ENCODE data around the gene AJUBA. TPM values are rescaled to one million over a fixed set of nuclear protein-coding genes. Genes with fewer than 3 reads are reported as not detected.
A peak's percentile ranks its signal among the peaks of the same experiment; 100 is the strongest.
"Not testable (repeated sequence)": the region's sequence is repeated elsewhere in the genome, so short reads cannot be mapped to it uniquely, and the experiment has no call there.

Gene AJUBA
- total RNA-seq, 1 experiment from 2014 or later, result 28.8 TPM

GRCh38 chr14:22966783-22967269 lies 15.5 kb downstream of the AJUBA start:
- no peak overlapping the region; the same call in 1 of the 2 replicates for H3K27ac Mint-ChIP-seq
- no peak for ATAC-seq

GRCh38 chr14:22965916-22966782 lies 16.2 kb downstream of the AJUBA start:
- POLR2A ChIA-PET, result interaction anchor here (0.6 to 2.2 kb wide), 3 partner anchors 9 to 1277 kb away, joined by 3 to 10 read pairs (median 3); partner anchors contain the start of genes HAUS4 and TINF2
- CTCF ChIA-PET, result interaction anchor here (0.9 to 2.3 kb wide), 3 partner anchors 20 to 86 kb away, joined by 3 to 11 read pairs (median 6); no protein-coding TSS in a partner anchor
- DNase-seq (ENCODE audit: low spot score); H3K36me3 Mint-ChIP-seq; H3K27ac Mint-ChIP-seq; ATAC-seq; H3K4me1 Mint-ChIP-seq; H3K9me3 Mint-ChIP-seq; H3K4me3 Mint-ChIP-seq; H3K27me3 Mint-ChIP-seq (ENCODE audit: low read depth): not testable (repeated sequence)
- peak; percentile 60 for TF ChIP-seq GABPB1 (CRISPR knock-in tag; IDR thresholded peaks at IDR 0.05)

More at GRCh38 chr14:22966783-22967269, 15.5 kb downstream of the AJUBA start:
- Mint-ChIP-seq H3K4me3 (no peak overlapping the region), H3K27me3 (ENCODE audit: low read depth) (no peaks in the 10 kb centered on the region), H3K36me3 (peaks cover 15% of the 10 kb centered on the region), H3K4me1 (no peaks in the 10 kb centered on the region), H3K9me3 (peaks cover under 1% of the 10 kb centered on the region; the same call in 1 of the 2 replicates)
- POLR2A ChIA-PET, result interaction anchor here (2.2 kb wide), 1 partner anchor 10 kb away, joined by 10 read pairs; the partner anchor contains the start of gene HAUS4
- CTCF ChIA-PET, result interaction anchor here (0.9 to 2.9 kb wide), 5 partner anchors 20 to 130 kb away, joined by 3 to 11 read pairs (median 6); no protein-coding TSS in a partner anchor
- no peak for TF ChIP-seq CREM (CRISPR knock-in tag; IDR thresholded peaks at IDR 0.05)
- 0 out of 2 replicates have a peak, but pooled peaks have one; percentile 31 for TF ChIP-seq GABPB1 (CRISPR knock-in tag; IDR thresholded peaks at IDR 0.05)
- no peak for DNase-seq (ENCODE audit: low spot score)

- no peak overlapping the region for H3K4me3 Mint-ChIP-seq
- ATAC-seq (no peak), DNase-seq (ENCODE audit: low spot score) (no peak)
- H3K9me3 Mint-ChIP-seq, result peaks cover 4% of the 10 kb centered on the region; the same call in 1 of the 2 replicates
- POLR2A ChIA-PET, result no interaction called here
- no peaks in the 10 kb centered on the region for H3K36me3 Mint-ChIP-seq
- TF ChIP-seq ZNF396 (CRISPR knock-in tag; IDR thresholded peaks at IDR 0.05; ENCODE audit: borderline replicate concordance) (peak; percentile 55; the same call in 1 of the 2 replicates), SOX15 (CRISPR knock-in tag; IDR thresholded peaks at IDR 0.05) (no peak)
- peaks cover 5% of the 10 kb centered on the region; the same call in 1 of the 2 replicates for H3K4me1 Mint-ChIP-seq
- H3K27me3 Mint-ChIP-seq (ENCODE audit: low read depth), result no peaks in the 10 kb centered on the region
- CTCF ChIA-PET, result interaction anchor here (1.1 to 2.0 kb wide), 3 partner anchors 16 to 32 kb away, joined by 5 read pairs; partner anchors contain the start of gene PRMT5
- H3K27ac Mint-ChIP-seq, result no peak overlapping the region
Measured at GRCh38 chr14:22962061-22962676, 20.2 kb downstream of the AJUBA start.

- ATAC-seq, result no peak
- Mint-ChIP-seq H3K4me1 (peaks cover 20% of the 10 kb centered on the region), H3K9me3 (no peaks in the 10 kb centered on the region), H3K27me3 (ENCODE audit: low read depth) (no peaks in the 10 kb centered on the region), H3K36me3 (peaks cover 26% of the 10 kb centered on the region), H3K27ac (peak overlapping the region; percentile 94), H3K4me3 (peak overlapping the region; percentile 91)
- DNase-seq (ENCODE audit: low spot score), result no peak
- TF ChIP-seq, protein P1, sequence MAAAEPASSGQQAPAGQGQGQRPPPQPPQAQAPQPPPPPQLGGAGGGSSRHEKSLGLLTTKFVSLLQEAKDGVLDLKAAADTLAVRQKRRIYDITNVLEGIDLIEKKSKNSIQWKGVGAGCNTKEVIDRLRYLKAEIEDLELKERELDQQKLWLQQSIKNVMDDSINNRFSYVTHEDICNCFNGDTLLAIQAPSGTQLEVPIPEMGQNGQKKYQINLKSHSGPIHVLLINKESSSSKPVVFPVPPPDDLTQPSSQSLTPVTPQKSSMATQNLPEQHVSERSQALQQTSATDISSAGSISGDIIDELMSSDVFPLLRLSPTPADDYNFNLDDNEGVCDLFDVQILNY (CRISPR knock-in tag; IDR thresholded peaks at IDR 0.05), result no peak
- no peak for TF ChIP-seq CTCF (IDR thresholded peaks at IDR 0.05)
- TF ChIP-seq, protein P2, sequence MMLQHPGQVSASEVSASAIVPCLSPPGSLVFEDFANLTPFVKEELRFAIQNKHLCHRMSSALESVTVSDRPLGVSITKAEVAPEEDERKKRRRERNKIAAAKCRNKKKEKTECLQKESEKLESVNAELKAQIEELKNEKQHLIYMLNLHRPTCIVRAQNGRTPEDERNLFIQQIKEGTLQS (CRISPR knock-in tag; conservative IDR thresholded peaks at IDR 0.05), result no peak
- TF ChIP-seq ZNF396 (CRISPR knock-in tag; IDR thresholded peaks at IDR 0.05; ENCODE audit: borderline replicate concordance), result no peak
- TF ChIP-seq ZNF317 (CRISPR knock-in tag; IDR thresholded peaks at IDR 0.05; ENCODE audit: borderline replicate concordance, low read depth), result no peak
- ChIA-PET CTCF (interaction anchor here (0.6 to 3.7 kb wide), 20 partner anchors 12 to 572 kb away, joined by 3 to 28 read pairs (median 6); partner anchors contain the start of genes AJUBA and PRMT5), POLR2A (interaction anchor here (0.6 to 2.5 kb wide), 16 partner anchors 11 to 358 kb away, joined by 3 to 19 read pairs (median 6); partner anchors contain the start of genes ABHD4, AJUBA and REM2)
Measured at GRCh38 chr14:22955702-22956569, 26.4 kb downstream of the AJUBA start.

Measured in WTC11 (cell line).